Measurements from ENCODE around the gene PDE4B.
"Not testable (repeated sequence)": the region's sequence is repeated elsewhere in the genome, so short reads cannot be mapped to it uniquely, and the experiment has no call there.

The PDE4B gene

DNA sequence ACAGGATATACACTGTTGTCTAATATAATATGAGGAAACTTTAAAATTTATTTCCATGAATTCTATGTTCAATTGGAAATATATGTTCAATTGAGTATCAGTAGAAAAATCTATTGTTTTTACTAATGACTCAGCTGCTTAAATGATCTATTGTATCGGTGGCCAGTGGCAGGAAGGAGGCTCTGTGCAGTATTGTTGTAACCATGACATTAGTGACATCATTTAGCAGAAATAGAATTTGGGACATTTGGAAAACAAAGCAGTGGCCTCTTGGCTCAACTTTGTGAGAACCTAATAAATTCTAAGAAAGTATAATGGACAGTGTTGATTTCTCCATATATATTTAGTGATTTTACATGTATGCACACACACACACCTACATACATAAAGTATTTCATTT, 257.4 kb downstream of the PDE4B start:
- DNase-seq (ENCODE audit: low read depth) = no peak
- H3K4me3 ChIP-seq (ENCODE audit: control insufficient read depth, low read depth, low read length) = no peak overlapping the region
- TF ChIP-seq, protein P1, sequence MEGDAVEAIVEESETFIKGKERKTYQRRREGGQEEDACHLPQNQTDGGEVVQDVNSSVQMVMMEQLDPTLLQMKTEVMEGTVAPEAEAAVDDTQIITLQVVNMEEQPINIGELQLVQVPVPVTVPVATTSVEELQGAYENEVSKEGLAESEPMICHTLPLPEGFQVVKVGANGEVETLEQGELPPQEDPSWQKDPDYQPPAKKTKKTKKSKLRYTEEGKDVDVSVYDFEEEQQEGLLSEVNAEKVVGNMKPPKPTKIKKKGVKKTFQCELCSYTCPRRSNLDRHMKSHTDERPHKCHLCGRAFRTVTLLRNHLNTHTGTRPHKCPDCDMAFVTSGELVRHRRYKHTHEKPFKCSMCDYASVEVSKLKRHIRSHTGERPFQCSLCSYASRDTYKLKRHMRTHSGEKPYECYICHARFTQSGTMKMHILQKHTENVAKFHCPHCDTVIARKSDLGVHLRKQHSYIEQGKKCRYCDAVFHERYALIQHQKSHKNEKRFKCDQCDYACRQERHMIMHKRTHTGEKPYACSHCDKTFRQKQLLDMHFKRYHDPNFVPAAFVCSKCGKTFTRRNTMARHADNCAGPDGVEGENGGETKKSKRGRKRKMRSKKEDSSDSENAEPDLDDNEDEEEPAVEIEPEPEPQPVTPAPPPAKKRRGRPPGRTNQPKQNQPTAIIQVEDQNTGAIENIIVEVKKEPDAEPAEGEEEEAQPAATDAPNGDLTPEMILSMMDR (IDR thresholded peaks at IDR 0.05; ENCODE audit: control insufficient read depth, insufficient read depth, low read depth, low read length, missing control alignments) = no peak

DNA sequence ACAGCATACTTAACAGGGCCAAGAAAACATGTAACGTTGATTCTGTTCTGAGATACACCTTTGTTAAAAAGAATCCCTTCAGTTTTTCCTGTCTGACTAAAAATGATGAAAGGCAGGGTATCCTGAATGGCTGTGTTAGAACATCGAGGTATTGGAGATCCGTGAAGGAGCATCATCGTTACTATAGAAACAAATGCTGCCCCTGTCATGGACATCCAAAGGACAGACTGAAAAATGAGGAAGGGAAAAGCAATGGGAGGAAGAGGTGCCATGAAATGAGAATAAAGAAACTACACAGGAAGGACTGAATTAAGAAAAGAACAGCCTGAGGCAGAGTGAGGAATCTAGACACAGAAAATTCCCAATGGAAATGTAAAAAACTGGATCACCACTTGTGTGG, 257.9 kb downstream of the PDE4B start:
- no peak overlapping the region for H3K4me3 ChIP-seq (ENCODE audit: control insufficient read depth, low read depth, low read length)
- TF ChIP-seq, protein P1 (IDR thresholded peaks at IDR 0.05; ENCODE audit: control insufficient read depth, insufficient read depth, low read depth, low read length, missing control alignments) = no peak
- DNase-seq (ENCODE audit: low read depth) = no peak

DNA sequence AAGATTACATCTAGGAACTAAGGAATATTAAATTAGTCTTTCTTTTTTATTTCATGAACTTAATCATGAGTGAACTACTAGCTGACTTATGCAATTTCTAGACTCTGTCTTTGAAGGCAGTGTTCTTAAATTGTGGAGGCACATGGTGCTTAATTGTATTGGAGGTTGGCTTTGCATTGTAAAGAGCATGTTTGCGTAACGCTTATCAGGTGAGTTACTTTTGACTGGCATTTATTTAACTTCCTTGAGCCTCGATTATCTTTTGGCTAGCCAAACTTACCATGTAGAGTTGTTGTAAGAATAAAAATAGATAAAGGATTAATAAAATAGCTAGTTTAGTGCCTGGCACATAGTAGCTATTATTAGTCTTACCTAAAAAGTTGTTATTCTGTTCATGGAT, 262.4 kb downstream of the PDE4B start:
- no peak overlapping the region for H3K4me3 ChIP-seq (ENCODE audit: control insufficient read depth, low read depth, low read length)
- TF ChIP-seq, protein P1 (IDR thresholded peaks at IDR 0.05; ENCODE audit: control insufficient read depth, insufficient read depth, low read depth, low read length, missing control alignments) = no peak
- DNase-seq (ENCODE audit: low read depth) = no peak

DNA sequence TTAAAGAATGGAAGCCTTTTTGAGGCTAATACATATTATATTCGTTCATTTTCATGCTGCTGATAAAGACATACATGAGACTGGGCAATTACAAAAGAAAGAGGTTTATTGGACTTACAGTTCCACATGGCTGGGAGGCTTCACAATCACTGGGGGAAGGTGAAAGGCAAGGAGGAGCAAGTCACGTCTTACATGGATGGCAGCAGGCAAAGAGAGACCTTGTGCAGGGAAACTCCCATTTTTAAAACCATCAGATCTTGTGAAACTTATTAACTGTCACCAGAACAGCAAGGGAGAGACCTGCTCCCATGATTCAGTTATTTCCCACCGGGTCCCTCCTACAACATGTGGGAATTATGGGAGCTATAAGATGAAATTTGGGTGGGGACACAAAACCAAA, 264.8 kb downstream of the PDE4B start:
- DNase-seq (ENCODE audit: low read depth); H3K4me3 ChIP-seq (ENCODE audit: control insufficient read depth, low read depth, low read length): not testable (repeated sequence)

DNA sequence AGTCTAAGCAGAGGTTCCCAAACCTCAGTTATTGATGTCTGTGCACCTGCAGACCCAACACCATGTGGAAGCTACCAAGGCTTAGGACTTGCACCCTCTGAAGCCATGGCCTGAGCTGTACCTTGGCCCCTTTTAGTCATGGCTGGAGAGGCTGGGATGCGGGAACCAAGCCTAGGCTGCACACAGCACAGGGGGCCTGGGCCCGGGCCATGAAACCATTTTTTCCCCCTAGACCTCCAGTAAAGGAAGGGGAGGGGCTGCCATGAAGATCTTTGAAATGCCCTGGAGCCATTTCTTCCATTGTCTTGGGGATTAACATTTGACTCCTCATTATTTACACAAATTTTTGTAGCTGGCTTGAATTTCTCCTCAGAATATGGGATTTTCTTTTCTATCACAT, 265.9 kb downstream of the PDE4B start:
- TF ChIP-seq, protein P1 (IDR thresholded peaks at IDR 0.05; ENCODE audit: control insufficient read depth, insufficient read depth, low read depth, low read length, missing control alignments) = no peak
- DNase-seq (ENCODE audit: low read depth) = no peak
- H3K4me3 ChIP-seq (ENCODE audit: control insufficient read depth, low read depth, low read length) = no peak overlapping the region

DNA sequence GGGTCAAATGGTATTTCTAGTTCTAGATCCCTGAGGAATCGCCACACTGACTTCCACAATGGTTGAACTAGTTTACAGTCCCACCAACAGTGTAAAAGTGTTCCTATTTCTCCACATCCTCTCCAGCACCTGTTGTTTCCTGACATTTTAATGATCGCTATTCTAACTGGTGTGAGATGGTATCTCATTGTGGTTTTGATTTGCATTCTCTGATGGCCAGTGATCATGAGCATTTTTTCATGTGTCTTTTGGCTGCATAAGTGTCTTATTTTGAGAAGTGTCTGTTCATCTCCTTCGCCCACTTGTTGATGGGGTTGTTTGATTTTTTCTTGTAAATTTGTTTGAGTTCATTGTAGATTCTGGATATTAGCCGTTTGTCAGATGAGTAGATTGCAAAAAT, 274.5 kb downstream of the PDE4B start:
- H3K4me3 ChIP-seq (ENCODE audit: control insufficient read depth, low read depth, low read length); DNase-seq (ENCODE audit: low read depth): not testable (repeated sequence)

DNA sequence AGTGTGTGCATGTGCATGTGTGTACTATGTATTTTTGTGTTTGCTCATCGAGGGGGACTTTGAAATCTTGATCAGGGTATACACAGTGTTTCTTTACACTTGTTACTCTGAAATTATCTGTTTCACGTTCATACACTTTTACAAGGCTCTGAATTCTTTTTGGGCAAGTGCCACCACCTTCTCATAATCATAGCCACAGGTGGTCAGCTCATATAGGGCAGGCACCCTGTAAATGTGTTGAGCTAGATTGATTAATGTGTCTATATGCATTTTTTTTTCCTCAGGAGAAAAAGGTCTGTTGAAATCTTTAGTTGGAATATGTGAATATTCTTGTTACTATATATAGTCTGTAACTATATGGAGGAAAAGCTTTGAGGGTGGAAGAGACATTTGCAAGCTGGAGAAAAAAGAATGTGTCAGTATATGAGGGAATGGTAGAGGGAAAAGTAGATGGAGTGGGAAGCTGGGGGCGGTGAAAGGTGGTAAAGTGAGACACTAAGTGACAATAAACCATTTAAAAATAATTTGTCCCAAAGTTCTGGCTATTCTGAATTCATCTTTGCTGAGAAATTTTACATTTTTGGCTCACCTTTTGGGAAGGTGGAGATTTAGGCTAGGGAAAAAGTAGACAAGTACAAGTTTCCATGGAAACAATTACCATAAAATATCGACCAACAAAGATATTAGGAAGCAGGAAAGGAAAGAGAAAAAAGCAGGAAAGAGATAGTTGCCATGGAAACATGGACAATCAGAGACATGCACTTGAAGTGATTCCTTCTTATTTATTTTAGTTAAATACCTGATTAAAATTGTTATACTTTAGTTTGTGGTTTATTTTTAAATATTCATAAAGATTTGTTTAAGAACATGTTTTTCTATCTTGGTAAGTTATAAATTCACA, 277.5 kb downstream of the PDE4B start:
- no peak for DNase-seq (ENCODE audit: low read depth)
- no peak overlapping the region for H3K4me3 ChIP-seq (ENCODE audit: control insufficient read depth, low read depth, low read length)
- TF ChIP-seq, protein P1 (IDR thresholded peaks at IDR 0.05; ENCODE audit: control insufficient read depth, insufficient read depth, low read depth, low read length, missing control alignments) = no peak

DNA sequence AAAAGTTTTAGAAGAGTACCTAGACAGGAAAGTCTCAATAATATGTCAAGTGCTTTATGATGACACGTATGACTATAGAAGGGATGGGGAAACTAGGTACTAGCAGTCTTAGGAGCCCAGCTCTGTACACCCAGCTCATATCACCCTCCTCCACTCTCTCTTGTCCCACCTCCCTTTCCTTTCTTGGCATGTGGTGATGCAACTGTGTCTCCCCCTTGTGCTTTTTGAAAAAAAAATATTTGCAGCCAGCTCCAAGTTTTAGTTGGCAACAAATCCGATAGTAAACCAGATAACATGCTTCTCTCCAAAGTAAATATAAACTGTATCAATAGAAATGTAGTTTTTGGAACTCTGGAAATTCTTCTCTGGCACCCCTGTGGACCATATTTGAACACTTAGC, 280.7 kb downstream of the PDE4B start:
- DNase-seq (ENCODE audit: low read depth) = no peak
- TF ChIP-seq, protein P1 (IDR thresholded peaks at IDR 0.05; ENCODE audit: control insufficient read depth, insufficient read depth, low read depth, low read length, missing control alignments) = no peak
- H3K4me3 ChIP-seq (ENCODE audit: control insufficient read depth, low read depth, low read length) = no peak overlapping the region

All from AG09309 (cell line).